Endothelial cell of umbilical vein (primary cell): ENCODE results near the gene SLCO3A1. TPM values are rescaled to one million over a fixed set of nuclear protein-coding genes. Genes with fewer than 3 reads are reported as not detected.

ENCODE experiments used
- BruUV-seq: library from RNA; stranded (reverse); fragments of 400-500 nt; replicated peaks from 2 replicates; lab custom pipeline; 2021; lab: Mats Ljungman, UMichigan
- CTCF ChIA-PET: fragments of 300-600, 350-600 bp; sonication (Branson Sonifier 250); formaldehyde crosslinking; loops from one replicate; lab custom pipeline; 2021; ENCODE audit warnings: antibody characterized with exemption, inconsistent platforms; lab: Charles Lee
- POLR2A ChIA-PET: fragments of 300-600, 350-600 bp; sonication (Branson Sonifier 250); formaldehyde crosslinking; loops from one replicate; lab custom pipeline; 2021; ENCODE audit warnings: antibody characterized with exemption, inconsistent platforms; lab: Charles Lee
- DNase-seq: peaks from one replicate; pipeline ENCODE4 v3.0.0-alpha.2; 2011; ENCODE audit warnings: low read depth, low spot score
- FAIRE-seq: peaks from 2 replicates; lab custom pipeline; 2011; peaks lifted over from hg19 to GRCh38; lab: Jason Lieb, UNC
- H2AFZ ChIP-seq: 2 replicates; pipeline ENCODE4 v1.6.0; 2012; ENCODE audit warnings: low read depth, low read length, control low read depth, inconsistent platforms
- H3K27ac ChIP-seq: 2 replicates; pipeline ENCODE4 v1.5.1; 2011; ENCODE audit warnings: low read depth, mild to moderate bottlenecking, control low read depth, low read length, moderate library complexity; ENCODE audit not compliant: insufficient read depth
- H3K27me3 ChIP-seq, 2 experiments: 2 replicates each; pipeline versions ENCODE4 v1.6.0 to v1.6.1; 2011; ENCODE audit warnings: low read length in 2 of 2, mixed read lengths in 1 of 2; ENCODE audit not compliant: control insufficient read depth in 2 of 2, insufficient read depth in 2 of 2
- H3K36me3 ChIP-seq, 2 experiments: 2 replicates in 1 of 2; 3 replicates in 1 of 2; pipeline ENCODE4 v1.5.1; 2011; ENCODE audit warnings: low read length in 2 of 2, mild to moderate bottlenecking in 1 of 2, moderate library complexity in 1 of 2; ENCODE audit not compliant: control insufficient read depth in 2 of 2, insufficient read depth in 2 of 2; ENCODE audit errors: extremely low read depth in 1 of 2
- H3K4me1 ChIP-seq: 3 replicates; pipeline ENCODE4 v1.5.1; 2011; ENCODE audit warnings: mild to moderate bottlenecking, low read length; ENCODE audit not compliant: control insufficient read depth, insufficient read depth; ENCODE audit errors: extremely low read depth
- H3K4me2 ChIP-seq: 2 replicates; pipeline ENCODE4 v1.6.1; 2011; ENCODE audit warnings: low read length, control low read depth, mixed read lengths; ENCODE audit not compliant: insufficient read depth
- H3K4me3 ChIP-seq, 3 experiments: fragments of 200-600 bp in 1 of 3; sonication (generic), shearing (Covaris generic) in 1 of 3; replicated peaks in 1 of 3; 2 replicates each; pipeline ENCODE4 v1.5.1; 2011 to 2016; ENCODE audit warnings: control low read depth in 3 of 3, low read length in 3 of 3, mild to moderate bottlenecking in 2 of 3, inconsistent platforms in 1 of 3, low read depth in 1 of 3, moderate library complexity in 1 of 3; ENCODE audit not compliant: insufficient read depth in 1 of 3
- H3K79me2 ChIP-seq: 2 replicates; pipeline ENCODE4 v1.6.0; 2012; ENCODE audit warnings: low read length, inconsistent platforms; ENCODE audit not compliant: control insufficient read depth, insufficient read depth
- H3K9ac ChIP-seq: replicated peaks from 2 replicates; pipeline ENCODE3; 2011; ENCODE audit warnings: low read length, control low read depth; ENCODE audit not compliant: insufficient read depth; ENCODE audit errors: extremely low read depth
- H3K9me1 ChIP-seq: replicated peaks from 3 replicates; pipeline ENCODE4 v1.6.0; 2011; ENCODE audit warnings: mild to moderate bottlenecking, low read length; ENCODE audit not compliant: control insufficient read depth, insufficient read depth; ENCODE audit errors: extremely low read depth
- H3K9me3 ChIP-seq: replicated peaks from 2 replicates; pipeline ENCODE4 v1.5.1; 2012; ENCODE audit warnings: low read length, inconsistent platforms; ENCODE audit not compliant: control insufficient read depth, insufficient read depth
- H4K20me1 ChIP-seq: replicated peaks from 2 replicates; pipeline ENCODE3; 2011; ENCODE audit warnings: mild to moderate bottlenecking, low read length; ENCODE audit not compliant: control insufficient read depth, insufficient read depth; ENCODE audit errors: extremely low read depth
- EZH2 ChIP-seq: IDR thresholded peaks from 2 replicates; pipeline ENCODE4 v1.6.1; 2012; ENCODE audit warnings: borderline replicate concordance, low read depth, mild to moderate bottlenecking, moderate library complexity, low read length, inconsistent platforms; ENCODE audit not compliant: severe bottlenecking
- FOS ChIP-seq: IDR thresholded peaks from 2 replicates; pipeline ENCODE4 v1.6.1; 2011; ENCODE audit warnings: mild to moderate bottlenecking, low read length, moderate library complexity, borderline replicate concordance; ENCODE audit not compliant: insufficient read depth
- GATA2 ChIP-seq: IDR thresholded peaks from 2 replicates; pipeline ENCODE4 v1.7.0; 2011; ENCODE audit warnings: low read depth, mild to moderate bottlenecking, moderate library complexity, mixed read lengths, low read length; ENCODE audit not compliant: insufficient read length, insufficient read depth
- JUN ChIP-seq: IDR thresholded peaks from 2 replicates; pipeline ENCODE4 v1.6.1; 2011; ENCODE audit warnings: borderline replicate concordance, low read depth; ENCODE audit not compliant: insufficient read length, insufficient read depth
- MYC ChIP-seq: IDR thresholded peaks from one replicate; pipeline ENCODE4 v1.6.1; 2011; ENCODE audit warnings: mild to moderate bottlenecking, low read depth, low read length
- POLR2A ChIP-seq: IDR thresholded peaks from 2 replicates; pipeline ENCODE4 v1.6.1; 2012; ENCODE audit warnings: low read depth, mild to moderate bottlenecking, control low read depth, low read length
- POLR2AphosphoS5 ChIP-seq: IDR thresholded peaks from 2 replicates; pipeline ENCODE4 v1.6.1; 2012; ENCODE audit warnings: low read depth, mild to moderate bottlenecking, control low read depth, low read length, moderate library complexity; ENCODE audit not compliant: insufficient read depth
- dilution Hi-C: fragments of 300-500 bp; cut with MboI; formaldehyde crosslinking; loops from one replicate; pipeline ENCODE4 v1.15.0; 2019; ENCODE audit warnings: low sequenced_read_pairs; ENCODE audit not compliant: extremely low pct_ligation_motif_present
- intact Hi-C: fragments of 100-400 bp; cut with micrococcal nuclease; formaldehyde crosslinking; loops from one replicate; pipeline ENCODE4 v1.10.0; 2022
- polyA plus RNA-seq, 4 experiments: library from polyadenylated mRNA; depleted of rRNA in 3 of 4; stranded (reverse) in 3 of 4; unstranded in 1 of 4; fragments of >200 nt; gene quantifications; 2 replicates each; pipeline versions ENCODE4 v1.2.1 to v1.2.3, GENCODE V29; 2011 to 2012; ENCODE audit warnings: missing spikeins in 1 of 4
- total RNA-seq: library from RNA; stranded (reverse); gene quantifications from 2 replicates; pipeline ENCODE4 v1.2.3, GENCODE V29; 2021
- TF ChIP-seq, protein P1 (sequence below), 2 donors: IDR thresholded peaks; 1 replicate in 1 of 2; 2 replicates in 1 of 2; pipeline ENCODE4 v1.5.1; 2011; ENCODE audit warnings: low read length in 2 of 2, mild to moderate bottlenecking in 2 of 2, moderate library complexity in 2 of 2, control low read depth in 1 of 2, inconsistent platforms in 1 of 2, low read depth in 1 of 2; ENCODE audit not compliant: insufficient read depth in 1 of 2; ENCODE audit errors: extremely low read depth in 1 of 2
- TF ChIP-seq, protein P2 (sequence below): IDR thresholded peaks from 2 replicates; pipeline ENCODE4 v1.6.1; 2011; ENCODE audit not compliant: insufficient read depth, insufficient read length

Gene SLCO3A1
- total and polyA plus RNA-seq, 2 donors (not counting 3 experiments of a cell fraction or from before 2014, with no cell fraction given) = 0.88 to 0.92 TPM

DNA sequence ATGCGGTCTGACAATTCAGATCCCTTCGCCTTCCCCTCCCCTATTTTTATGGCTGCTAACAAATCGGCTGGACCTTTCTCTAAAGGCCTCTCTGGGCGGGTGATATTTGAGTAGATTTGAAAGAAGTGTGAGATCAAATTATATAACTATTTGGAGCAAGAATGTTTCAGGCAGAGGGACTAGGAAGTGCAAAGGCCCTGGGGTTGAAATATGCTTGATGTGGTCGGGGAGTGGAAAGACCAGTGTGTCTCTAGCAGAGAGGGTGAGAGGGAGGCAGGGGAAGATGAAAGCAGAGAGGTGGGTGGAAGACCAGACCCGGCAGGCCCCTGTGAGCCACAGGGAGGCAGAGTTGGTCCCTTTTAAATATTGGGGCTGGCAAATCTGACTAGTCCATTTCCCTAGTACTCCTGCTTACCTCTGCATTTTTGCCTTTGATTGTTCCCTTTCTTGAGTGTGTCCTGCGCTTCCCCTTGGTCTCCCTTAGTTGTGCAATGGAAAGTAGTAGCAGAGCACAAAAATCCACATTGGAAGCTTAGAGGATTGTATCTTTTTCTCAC lies 32.3 kb downstream of the SLCO3A1 start:
- no peaks in the 10 kb centered on the region for H3K9me3 ChIP-seq
- no peak for TF ChIP-seq JUN
- TF ChIP-seq, protein P1, sequence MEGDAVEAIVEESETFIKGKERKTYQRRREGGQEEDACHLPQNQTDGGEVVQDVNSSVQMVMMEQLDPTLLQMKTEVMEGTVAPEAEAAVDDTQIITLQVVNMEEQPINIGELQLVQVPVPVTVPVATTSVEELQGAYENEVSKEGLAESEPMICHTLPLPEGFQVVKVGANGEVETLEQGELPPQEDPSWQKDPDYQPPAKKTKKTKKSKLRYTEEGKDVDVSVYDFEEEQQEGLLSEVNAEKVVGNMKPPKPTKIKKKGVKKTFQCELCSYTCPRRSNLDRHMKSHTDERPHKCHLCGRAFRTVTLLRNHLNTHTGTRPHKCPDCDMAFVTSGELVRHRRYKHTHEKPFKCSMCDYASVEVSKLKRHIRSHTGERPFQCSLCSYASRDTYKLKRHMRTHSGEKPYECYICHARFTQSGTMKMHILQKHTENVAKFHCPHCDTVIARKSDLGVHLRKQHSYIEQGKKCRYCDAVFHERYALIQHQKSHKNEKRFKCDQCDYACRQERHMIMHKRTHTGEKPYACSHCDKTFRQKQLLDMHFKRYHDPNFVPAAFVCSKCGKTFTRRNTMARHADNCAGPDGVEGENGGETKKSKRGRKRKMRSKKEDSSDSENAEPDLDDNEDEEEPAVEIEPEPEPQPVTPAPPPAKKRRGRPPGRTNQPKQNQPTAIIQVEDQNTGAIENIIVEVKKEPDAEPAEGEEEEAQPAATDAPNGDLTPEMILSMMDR (IDR thresholded peaks at IDR 0.05; ENCODE audit: extremely low read depth in 1 of 2, insufficient read depth in 1 of 2, low read depth in 1 of 2, low read length in 2 of 2) = no peak
- TF ChIP-seq FOS = no peak
- TF ChIP-seq, protein P2, sequence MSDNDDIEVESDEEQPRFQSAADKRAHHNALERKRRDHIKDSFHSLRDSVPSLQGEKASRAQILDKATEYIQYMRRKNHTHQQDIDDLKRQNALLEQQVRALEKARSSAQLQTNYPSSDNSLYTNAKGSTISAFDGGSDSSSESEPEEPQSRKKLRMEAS = no peak
- TF ChIP-seq POLR2AphosphoS5 = no peak
- TF ChIP-seq POLR2A = no peak
- TF ChIP-seq MYC = no peak
- no peak for TF ChIP-seq GATA2
- no peak for TF ChIP-seq EZH2
- no peak overlapping the region for H3K27ac ChIP-seq
- no peak overlapping the region for H3K4me2 ChIP-seq
- intact Hi-C loops = no loop called here
- no peaks in the 10 kb centered on the region for H3K36me3 ChIP-seq
- no peak overlapping the region for H3K4me3 ChIP-seq
- DNase-seq = no peak
- H3K79me2 ChIP-seq = no peaks in the 10 kb centered on the region
- FAIRE-seq = no peak
- H4K20me1 ChIP-seq = no peaks in the 10 kb centered on the region
- CTCF ChIA-PET = no interaction called here
- no TSS peak for BruUV-seq
- H3K27me3 ChIP-seq = no peaks in the 10 kb centered on the region
- H2AFZ ChIP-seq = no peak overlapping the region
- H3K9ac ChIP-seq = no peak overlapping the region
- H3K4me1 ChIP-seq = no peaks in the 10 kb centered on the region
- POLR2A ChIA-PET = no interaction called here
- dilution Hi-C loops = no loop called here
- H3K9me1 ChIP-seq = no peaks in the 10 kb centered on the region
